Measurements from ENCODE around the gene KCNMA1.
"Not testable (repeated sequence)": the region's sequence is repeated elsewhere in the genome, so short reads cannot be mapped to it uniquely, and the experiment has no call there.

Gene KCNMA1

DNA sequence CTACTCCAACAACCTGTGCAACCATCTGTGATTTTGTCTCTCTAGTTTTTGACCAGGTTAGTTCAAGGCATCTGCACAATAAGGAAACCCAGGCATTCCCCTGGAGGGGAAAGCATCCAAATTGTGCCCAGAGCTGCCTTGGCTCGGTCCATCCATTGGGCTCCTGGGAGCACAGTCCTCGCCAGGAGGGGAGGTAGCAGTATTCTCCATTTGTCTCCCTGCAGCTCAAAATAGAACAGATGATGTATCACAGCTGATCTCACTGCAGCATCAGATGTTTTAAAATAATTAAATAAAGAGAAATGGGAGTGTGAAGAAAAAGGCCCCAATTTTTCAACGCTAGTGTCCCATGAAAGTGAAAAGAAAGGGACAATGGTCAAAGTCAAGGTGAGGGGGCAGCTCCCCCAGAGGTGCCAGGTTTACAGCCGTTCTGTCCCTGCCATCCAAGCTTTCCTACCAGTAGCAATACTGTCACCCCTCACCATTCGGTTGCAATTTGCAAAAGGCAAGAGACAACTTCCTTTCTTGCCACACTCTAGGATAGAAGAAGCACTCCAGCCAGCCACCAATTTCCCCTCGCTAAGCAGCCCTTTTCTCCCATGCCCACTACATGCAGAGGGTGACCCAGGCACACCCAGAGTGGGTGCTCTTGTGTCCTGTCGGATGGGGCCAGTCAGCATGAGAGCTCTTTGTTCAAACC, 43.7 kb downstream of the KCNMA1 start:
- no peaks in the 10 kb centered on the region for H3K4me1 Mint-ChIP-seq (ENCODE audit: low read depth)
- no peak overlapping the region for H3K27ac Mint-ChIP-seq
- peaks cover 3% of the 10 kb centered on the region for H3K27me3 Mint-ChIP-seq
- no peaks in the 10 kb centered on the region for H3K36me3 Mint-ChIP-seq (ENCODE audit: low read depth)
- no peak overlapping the region for H3K4me3 Mint-ChIP-seq
- H3K9me3 Mint-ChIP-seq, result no peaks in the 10 kb centered on the region

DNA sequence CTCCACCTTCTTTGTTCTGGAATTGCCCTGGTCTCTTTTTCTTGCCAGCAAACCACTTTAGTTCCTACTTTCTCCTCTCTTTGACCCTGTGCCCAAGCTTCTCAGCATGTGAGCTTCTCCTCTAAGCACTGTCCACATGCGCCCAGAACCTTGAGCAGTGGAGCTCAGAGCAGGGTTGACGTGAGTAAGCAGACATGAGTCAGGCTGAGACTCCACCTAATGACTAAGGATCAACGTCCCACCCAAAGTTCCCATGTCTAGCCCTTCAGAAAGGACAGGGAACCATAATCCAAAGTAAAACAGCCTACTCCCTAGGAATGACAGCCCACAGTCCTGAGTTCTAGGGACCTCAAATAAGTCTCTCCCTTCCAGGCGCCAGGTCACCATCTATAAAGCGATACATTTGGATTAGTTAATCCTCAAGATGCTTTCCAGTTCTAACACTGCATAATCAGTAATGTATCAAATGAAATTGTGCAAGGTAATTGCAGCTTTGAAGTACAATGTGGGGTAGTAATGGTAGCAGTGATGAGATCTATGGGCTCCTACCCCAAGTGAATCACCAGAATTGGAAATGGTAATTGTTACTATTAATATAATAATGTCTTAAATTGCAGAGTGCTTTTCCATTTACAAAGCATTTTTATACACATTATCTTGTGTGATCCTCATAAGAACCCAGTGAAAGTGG, 44.5 kb downstream of the KCNMA1 start:
- Mint-ChIP-seq H3K4me3 (no peak overlapping the region), H3K4me1 (ENCODE audit: low read depth) (no peaks in the 10 kb centered on the region), H3K27ac (no peak overlapping the region), H3K27me3 (peaks cover 3% of the 10 kb centered on the region), H3K36me3 (ENCODE audit: low read depth) (no peaks in the 10 kb centered on the region), H3K9me3 (no peaks in the 10 kb centered on the region)

DNA sequence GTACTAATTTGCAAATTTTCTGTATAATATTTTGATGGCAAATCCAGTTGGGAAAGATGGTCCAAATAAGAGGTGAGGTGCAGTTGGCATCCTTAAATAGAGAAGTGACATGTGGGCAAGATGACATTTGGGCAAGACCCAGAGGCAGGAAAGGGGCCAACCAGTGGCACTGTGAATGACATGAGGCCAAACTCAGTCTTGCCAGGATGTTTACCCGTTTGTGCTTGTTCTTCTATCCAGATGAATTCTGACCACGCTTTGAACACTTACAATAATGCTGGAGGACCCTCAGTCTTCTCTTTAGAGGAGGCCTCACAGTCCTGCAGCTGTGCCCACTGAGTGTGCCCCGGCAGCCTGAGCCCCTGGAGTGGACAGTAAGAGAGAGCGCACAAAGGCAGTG, 45.1 kb downstream of the KCNMA1 start:
- H3K9me3 Mint-ChIP-seq, result no peaks in the 10 kb centered on the region
- no peak overlapping the region for H3K4me3 Mint-ChIP-seq
- no peaks in the 10 kb centered on the region for H3K36me3 Mint-ChIP-seq (ENCODE audit: low read depth)
- H3K27me3 Mint-ChIP-seq, result peaks cover 3% of the 10 kb centered on the region
- no peaks in the 10 kb centered on the region for H3K4me1 Mint-ChIP-seq (ENCODE audit: low read depth)
- H3K27ac Mint-ChIP-seq, result no peak overlapping the region

- Mint-ChIP-seq H3K27ac (no peak overlapping the region), H3K4me3 (no peak overlapping the region), H3K4me1 (ENCODE audit: low read depth) (no peaks in the 10 kb centered on the region), H3K27me3 (peaks cover 3% of the 10 kb centered on the region), H3K9me3 (no peaks in the 10 kb centered on the region), H3K36me3 (ENCODE audit: low read depth) (no peaks in the 10 kb centered on the region)
These were observed 46.2 kb downstream of the KCNMA1 start for GRCh38 chr10:77591238-77591880.

- Mint-ChIP-seq H3K27me3 (peaks cover 3% of the 10 kb centered on the region), H3K4me1 (ENCODE audit: low read depth) (no peaks in the 10 kb centered on the region), H3K27ac (no peak overlapping the region), H3K4me3 (no peak overlapping the region), H3K36me3 (ENCODE audit: low read depth) (no peaks in the 10 kb centered on the region), H3K9me3 (no peaks in the 10 kb centered on the region)
These were observed 47.0 kb downstream of the KCNMA1 start for GRCh38 chr10:77590344-77591237.

DNA sequence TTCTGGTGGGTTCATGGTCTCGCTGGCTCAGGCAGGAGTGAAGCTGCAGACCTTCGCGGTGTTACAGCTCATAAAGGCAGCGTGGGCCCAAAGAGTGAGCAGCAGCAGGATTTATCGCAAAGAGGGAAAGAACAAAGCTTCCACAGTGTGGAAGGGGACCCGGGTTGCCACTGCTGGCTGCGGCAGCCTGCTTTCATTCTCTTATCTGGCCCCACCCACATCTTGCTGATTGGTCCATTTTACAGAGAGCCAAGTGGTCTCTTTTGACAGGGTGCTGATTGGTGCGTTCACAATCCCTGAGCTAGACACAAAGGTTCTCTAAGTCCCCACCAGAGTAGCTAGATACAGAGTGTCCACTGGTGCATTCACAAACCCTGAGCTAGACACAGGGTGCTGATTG, 47.9 kb downstream of the KCNMA1 start:
- H3K27me3 Mint-ChIP-seq; H3K36me3 Mint-ChIP-seq (ENCODE audit: low read depth); H3K4me1 Mint-ChIP-seq (ENCODE audit: low read depth); H3K9me3 Mint-ChIP-seq; H3K4me3 Mint-ChIP-seq; H3K27ac Mint-ChIP-seq: not testable (repeated sequence)

DNA sequence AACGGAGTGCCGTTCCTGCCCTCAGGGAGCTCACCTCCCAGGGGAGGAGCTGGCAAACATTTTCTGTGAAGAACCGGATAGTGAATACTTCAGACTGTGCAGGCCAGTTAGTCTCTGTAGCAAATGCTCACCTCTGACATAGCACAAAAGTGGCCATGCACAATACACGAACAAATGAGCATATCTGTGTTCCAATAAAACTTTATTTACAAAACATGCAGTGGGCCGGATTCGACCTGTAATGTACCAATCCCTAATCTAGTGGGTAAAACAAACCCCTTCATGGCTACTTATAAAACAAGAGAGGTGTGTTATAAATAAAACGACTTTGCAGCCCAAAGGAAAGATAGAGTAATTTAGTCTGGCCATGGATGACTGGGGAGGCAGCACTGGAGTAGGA, 48.7 kb downstream of the KCNMA1 start:
- Mint-ChIP-seq H3K4me1 (ENCODE audit: low read depth) (no peaks in the 10 kb centered on the region), H3K27me3 (peaks cover 3% of the 10 kb centered on the region), H3K27ac (no peak overlapping the region), H3K36me3 (ENCODE audit: low read depth) (no peaks in the 10 kb centered on the region), H3K4me3 (no peak overlapping the region), H3K9me3 (no peaks in the 10 kb centered on the region)

GRCh38 chr10:77587416-77587790, 50.2 kb downstream of the KCNMA1 start:
- Mint-ChIP-seq H3K9me3 (no peaks in the 10 kb centered on the region), H3K36me3 (ENCODE audit: low read depth) (no peaks in the 10 kb centered on the region), H3K4me3 (no peak overlapping the region), H3K4me1 (ENCODE audit: low read depth) (no peaks in the 10 kb centered on the region), H3K27ac (no peak overlapping the region), H3K27me3 (no peaks in the 10 kb centered on the region)

GRCh38 chr10:77586719-77587415, 50.7 kb downstream of the KCNMA1 start:
- Mint-ChIP-seq H3K27me3 (no peaks in the 10 kb centered on the region), H3K4me3 (no peak overlapping the region), H3K36me3 (ENCODE audit: low read depth) (no peaks in the 10 kb centered on the region), H3K9me3 (no peaks in the 10 kb centered on the region), H3K27ac (no peak overlapping the region), H3K4me1 (ENCODE audit: low read depth) (no peaks in the 10 kb centered on the region)

DNA sequence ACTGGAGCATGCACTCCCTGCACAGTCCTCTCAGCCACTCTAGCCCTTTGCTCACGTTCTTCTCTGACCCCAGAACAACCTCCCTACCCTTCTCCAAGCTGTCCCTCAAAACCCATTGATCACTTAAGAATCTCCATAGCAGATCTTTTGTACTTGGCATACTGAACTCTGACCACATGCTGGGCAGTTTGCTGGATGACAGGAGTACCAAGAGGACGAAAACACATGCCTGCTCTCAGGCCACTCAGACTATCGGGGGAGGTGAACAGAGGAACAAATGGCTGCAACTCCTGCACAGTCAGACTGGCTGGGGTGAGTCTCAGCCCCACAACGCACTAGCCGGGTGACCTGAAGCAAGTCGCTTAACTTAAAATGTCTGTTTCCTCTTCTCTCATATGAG, 52.7 kb downstream of the KCNMA1 start:
- H3K4me3 Mint-ChIP-seq, result no peak overlapping the region
- H3K27me3 Mint-ChIP-seq, result no peaks in the 10 kb centered on the region
- H3K4me1 Mint-ChIP-seq (ENCODE audit: low read depth), result no peaks in the 10 kb centered on the region

GRCh38 chr10:77583527-77583926, 54.1 kb downstream of the KCNMA1 start:
- Mint-ChIP-seq H3K27ac (no peak overlapping the region), H3K36me3 (ENCODE audit: low read depth) (no peaks in the 10 kb centered on the region), H3K4me1 (ENCODE audit: low read depth) (no peaks in the 10 kb centered on the region), H3K27me3 (no peaks in the 10 kb centered on the region), H3K9me3 (no peaks in the 10 kb centered on the region), H3K4me3 (no peak overlapping the region)

More for the DNA sequence above, 52.7 kb downstream of the KCNMA1 start:
- no peaks in the 10 kb centered on the region for H3K9me3 Mint-ChIP-seq
- H3K36me3 Mint-ChIP-seq (ENCODE audit: low read depth), result no peaks in the 10 kb centered on the region
- H3K27ac Mint-ChIP-seq, result no peak overlapping the region

DNA sequence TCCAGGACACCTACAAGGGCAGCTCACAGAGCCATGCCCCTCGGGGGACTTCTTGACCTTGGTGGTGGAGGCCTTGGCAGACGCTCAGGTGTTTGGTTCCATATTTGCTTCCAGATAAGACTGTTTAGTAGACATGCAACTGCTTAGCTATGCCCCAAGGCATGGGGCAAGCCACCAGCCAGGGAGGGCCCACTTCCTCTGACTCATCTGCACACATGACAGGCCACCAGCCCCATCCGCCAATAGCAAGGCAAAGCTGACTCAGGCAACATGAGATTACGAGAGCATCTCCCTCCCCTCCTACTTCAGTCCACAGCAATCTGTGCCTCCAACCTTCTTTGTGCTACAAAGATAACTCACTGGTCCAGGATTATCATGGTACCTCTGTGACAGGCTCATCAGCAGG, 54.9 kb downstream of the KCNMA1 start:
- H3K4me1 Mint-ChIP-seq (ENCODE audit: low read depth), result no peaks in the 10 kb centered on the region
- H3K4me3 Mint-ChIP-seq, result no peak overlapping the region
- H3K27ac Mint-ChIP-seq, result no peak overlapping the region
- H3K9me3 Mint-ChIP-seq, result no peaks in the 10 kb centered on the region
- H3K36me3 Mint-ChIP-seq (ENCODE audit: low read depth), result no peaks in the 10 kb centered on the region
- H3K27me3 Mint-ChIP-seq, result no peaks in the 10 kb centered on the region

DNA sequence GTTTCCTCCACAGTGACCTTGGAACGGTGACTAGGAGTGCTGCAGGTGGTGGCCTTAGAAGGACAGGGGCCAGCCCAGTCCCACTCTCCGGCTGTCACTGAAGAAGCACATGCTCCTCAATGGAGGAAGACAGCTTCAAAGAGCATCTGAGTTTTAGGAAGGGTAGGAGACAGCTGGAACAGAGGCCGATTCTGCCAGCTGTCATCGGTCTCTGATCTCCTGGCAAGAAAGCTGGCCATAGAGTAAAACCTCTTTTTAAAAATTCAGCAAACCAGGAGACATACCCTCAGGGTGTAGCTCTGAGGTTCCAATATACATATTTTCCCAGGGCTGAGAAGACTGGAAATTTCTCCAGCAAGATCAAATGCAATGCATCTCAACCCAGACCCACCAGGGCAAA, 55.9 kb downstream of the KCNMA1 start:
- H3K9me3 Mint-ChIP-seq, result no peaks in the 10 kb centered on the region
- H3K4me1 Mint-ChIP-seq (ENCODE audit: low read depth), result no peaks in the 10 kb centered on the region
- no peaks in the 10 kb centered on the region for H3K36me3 Mint-ChIP-seq (ENCODE audit: low read depth)
- no peak overlapping the region for H3K27ac Mint-ChIP-seq
- H3K4me3 Mint-ChIP-seq, result no peak overlapping the region
- no peaks in the 10 kb centered on the region for H3K27me3 Mint-ChIP-seq

DNA sequence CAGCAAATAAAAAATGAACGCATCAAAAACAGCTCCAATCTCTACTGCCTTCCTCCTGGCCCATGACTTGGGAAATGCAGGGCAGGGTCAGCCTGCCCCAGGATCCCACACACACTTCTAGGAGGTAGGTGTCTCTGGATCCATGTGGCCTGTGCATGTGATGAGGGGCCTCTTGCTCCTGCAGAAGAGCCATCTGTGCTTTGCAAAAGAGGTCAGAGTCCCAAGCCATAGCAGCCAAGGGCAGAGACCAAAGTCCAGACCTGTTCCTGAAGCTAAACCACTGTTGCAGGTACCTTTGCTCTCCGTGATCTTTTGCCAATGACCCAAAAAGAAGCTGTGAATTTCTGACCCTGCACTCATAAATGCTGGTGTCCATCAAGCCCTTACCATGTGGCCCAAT, 57.1 kb downstream of the KCNMA1 start:
- H3K9me3 Mint-ChIP-seq, result no peaks in the 10 kb centered on the region
- H3K27me3 Mint-ChIP-seq, result no peaks in the 10 kb centered on the region
- H3K27ac Mint-ChIP-seq, result no peak overlapping the region
- H3K4me3 Mint-ChIP-seq, result no peak overlapping the region
- no peaks in the 10 kb centered on the region for H3K4me1 Mint-ChIP-seq (ENCODE audit: low read depth)
- H3K36me3 Mint-ChIP-seq (ENCODE audit: low read depth), result no peaks in the 10 kb centered on the region
